Amygdala (tissue), 56 donors: ENCODE measurements around the gene SPTB.

Source experiments
- DNase-seq, 56 donors: peaks; one replicate each; lab custom pipeline; 2025; lab: John Stamatoyannopoulos, UW

Gene SPTB

DNA sequence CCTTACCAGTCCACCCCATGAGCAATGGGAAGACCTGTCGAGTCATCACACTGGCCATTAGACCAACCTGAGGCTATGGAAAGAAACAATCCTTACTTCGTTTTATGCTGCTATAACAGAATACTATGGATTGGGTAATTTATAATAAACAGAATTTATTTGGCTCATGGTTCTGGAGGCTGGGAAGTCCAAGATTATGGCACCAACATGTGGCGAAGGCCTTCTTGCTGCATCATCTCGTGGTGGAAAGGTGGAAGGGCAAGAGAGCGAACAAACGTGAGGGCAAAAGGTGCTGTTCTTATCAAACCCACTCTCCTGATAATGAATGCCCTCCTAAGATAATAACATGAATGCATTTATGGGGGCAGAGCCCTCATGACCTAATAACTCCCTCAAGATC is 9.6 kb upstream of the SPTB start:
- DNase-seq = no peak

GRCh38 chr14:64885559-64885958 is 5.9 kb upstream of the SPTB start:
- no peak for DNase-seq

- peak in 37 of 56 donors; percentile 6 to 64 (median 28) for DNase-seq
Measured at GRCh38 chr14:64880221-64881121, 764 bp upstream of the SPTB start.

DNA sequence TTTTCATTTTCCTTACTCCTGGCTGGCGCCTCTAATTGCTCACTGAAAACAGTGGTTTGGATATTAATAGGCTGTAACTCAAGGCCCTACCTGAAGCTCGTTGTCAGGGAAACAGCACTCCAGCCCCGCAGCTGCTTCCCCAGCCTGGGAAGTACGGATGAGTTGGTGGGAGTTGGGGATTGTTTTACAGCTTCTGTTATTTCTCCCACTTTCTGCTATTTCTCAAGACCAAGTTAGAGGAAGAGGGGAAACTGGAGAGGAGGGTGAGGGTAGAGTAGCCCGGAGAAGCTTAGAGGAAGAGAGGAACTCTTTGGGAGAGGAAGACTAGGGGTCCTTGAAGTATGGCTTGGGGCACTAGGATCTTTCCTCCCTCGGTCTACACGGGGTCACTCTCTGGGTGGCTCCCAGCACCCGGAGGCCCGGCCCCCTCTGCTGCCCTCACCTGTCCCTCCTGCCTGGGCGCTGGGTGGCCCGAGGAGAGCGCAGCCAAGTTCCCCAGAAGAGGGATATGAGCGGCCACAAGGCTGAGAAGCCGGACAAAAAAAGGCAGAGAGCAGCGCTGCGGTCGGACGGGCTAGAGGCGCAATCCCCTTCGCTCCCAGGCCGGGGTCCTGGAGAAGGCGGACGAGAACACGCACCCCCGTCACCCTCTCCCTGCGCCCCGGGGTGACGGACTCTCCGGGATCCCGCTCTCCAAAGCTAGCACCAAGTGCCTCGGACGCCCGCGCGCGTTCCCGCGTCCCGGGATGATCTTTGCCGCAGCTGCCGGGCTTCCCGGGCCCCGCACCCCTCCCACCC is 671 bp downstream of the SPTB start:
- DNase-seq = peak in 5 of 56 donors; percentile 7 to 36 (median 23)

- no peak for DNase-seq
Measured at GRCh38 chr14:64877846-64878245, 1.9 kb downstream of the SPTB start.

DNA sequence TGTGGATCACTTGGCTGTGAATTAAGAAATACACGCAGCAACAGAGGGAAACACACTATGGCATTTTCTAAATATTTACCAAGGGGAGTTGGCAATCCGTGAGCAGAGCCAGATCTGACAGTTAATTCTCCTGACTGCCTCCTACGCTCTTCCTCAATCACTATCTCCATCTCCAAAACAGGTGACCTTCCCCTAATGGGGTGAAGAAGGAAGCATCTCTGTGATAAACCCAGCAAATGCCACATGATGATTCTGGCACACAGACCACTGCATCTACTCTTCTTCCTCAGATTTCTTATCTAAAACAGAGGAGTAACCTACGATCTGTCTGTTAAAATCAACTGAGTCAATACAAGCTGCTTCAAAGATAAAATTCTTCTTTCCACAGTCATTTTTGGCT is 4.4 kb downstream of the SPTB start:
- no peak for DNase-seq

DNA sequence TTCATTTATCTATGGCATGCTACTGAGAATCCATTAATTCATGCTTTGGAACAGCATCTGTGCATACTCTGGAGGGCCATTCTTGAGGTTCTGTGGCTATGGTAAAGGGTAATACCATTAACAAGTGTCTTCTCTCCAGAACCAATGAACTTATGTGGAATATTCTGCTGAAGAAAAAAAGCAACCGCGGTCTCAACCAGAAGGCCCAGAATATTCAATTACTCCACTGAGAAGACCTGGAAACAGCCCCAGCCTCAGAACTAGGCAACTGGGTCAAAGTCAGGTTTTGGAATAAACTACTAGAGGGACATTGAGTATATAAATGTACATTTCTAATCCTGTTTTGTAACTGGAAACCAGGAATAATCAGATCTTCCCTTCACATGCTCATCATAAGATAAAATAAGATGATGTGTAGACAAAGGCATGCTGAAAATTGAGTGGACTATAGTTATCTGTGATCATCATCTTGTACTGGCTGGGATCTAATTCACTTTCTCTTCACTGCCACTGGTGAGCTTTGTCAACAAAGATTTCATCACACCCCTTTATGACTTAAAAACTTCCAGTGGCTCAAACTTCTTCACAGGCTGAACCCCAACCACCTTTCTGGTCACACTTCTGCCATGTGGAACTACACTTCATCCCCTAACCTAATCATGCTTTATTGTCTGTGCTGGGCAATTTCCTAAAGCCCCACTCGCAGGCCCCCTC is 6.0 kb downstream of the SPTB start:
- DNase-seq = no peak

DNA sequence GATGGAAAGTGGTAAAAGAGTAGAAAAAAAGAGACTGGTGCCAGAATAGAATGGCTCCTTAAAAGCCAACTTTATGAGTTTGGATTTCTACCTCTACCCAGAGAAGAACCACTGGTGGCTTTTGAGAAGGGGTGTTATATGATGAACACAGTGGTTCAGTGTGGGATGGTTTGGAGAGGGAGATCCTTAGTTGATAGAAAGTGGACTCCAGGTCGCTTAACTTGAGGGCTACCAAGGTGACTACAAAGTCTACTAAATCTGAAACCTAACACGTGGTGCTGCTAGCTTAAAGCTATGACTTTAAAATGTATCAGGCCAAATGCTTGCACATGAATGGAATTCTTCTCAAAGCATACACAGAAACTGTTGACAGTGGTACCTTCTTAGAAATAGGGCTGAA is 8.4 kb downstream of the SPTB start:
- DNase-seq = no peak

DNA sequence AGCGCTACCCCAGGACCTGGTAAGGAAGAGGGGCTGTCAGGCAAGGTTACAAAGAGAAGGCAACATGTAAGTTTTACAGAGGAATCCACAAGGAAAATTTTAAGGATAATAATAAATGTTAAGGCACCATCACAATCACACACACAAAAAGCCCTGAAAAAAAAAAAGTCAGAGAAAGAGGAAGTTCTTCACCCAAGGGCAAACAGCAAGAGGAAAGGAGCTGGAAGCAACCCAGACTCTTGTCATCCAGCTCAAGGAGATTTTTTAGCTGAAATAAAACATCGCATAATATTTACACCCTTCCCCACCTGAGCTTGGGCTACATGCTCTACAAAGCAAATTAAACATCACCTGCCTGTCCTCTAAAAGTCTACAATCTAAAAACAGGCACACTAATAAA is 9.5 kb downstream of the SPTB start:
- DNase-seq = no peak

GRCh38 chr14:64868841-64869240 is 10.9 kb downstream of the SPTB start:
- no peak for DNase-seq

GRCh38 chr14:64868379-64868778 is 11.3 kb downstream of the SPTB start:
- DNase-seq = no peak

DNA sequence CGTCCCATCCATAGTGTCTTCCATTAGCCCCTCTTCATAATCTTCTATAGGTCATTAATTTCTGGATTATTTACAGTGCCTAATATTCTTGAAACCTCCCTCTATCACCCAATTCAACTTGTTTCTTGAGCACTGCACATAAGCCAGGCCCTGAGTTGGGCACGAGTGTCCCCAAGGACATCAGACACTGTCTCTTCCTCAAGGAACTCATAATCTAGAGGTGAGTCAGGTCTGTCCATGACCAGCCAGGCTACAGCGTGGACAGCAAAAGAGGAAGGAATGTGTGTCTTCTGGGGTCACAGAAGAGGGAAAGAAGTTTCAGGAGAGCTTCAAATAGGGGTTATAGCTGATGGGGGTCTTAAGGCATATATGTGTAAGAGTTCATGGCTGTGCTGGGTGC is 12.5 kb downstream of the SPTB start:
- DNase-seq = no peak

DNA sequence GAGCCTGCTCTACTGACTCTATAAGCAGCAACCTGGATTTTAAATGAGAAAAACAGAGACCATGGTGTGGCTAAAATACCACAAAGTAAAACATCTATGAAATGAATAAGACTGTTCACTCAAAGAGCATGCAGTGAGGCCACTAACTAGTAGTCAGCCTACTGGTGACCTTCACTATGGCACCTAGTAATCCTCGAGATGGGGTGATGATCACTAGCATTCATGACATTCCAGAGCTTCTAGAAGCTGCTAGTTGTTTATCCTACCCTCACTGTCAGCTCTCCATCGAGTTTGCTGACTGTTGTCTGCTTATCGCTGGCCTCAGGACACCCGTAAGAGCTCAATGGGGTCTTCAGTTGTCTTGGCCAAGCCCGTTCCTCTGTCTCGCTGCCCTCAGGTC is 13.7 kb downstream of the SPTB start:
- no peak for DNase-seq

DNA sequence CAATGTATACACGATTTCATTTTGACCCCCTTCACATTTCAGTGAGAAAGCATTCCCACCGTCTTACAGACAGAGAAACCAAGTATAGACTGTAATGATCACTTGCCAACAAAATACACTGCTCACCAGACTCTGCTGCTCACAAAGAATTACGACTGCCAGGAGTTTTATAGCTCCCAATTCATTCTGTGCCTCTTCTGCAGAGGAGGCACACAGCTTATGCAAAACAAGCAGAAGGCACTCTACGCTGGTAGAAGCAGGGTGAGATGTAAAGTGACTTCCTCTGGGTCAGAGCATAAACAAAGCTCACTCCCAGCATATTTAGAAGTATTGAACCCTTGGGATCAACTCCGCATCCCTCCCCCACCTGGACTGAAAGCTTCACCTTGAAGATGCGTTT is 14.6 kb downstream of the SPTB start:
- DNase-seq = no peak

GRCh38 chr14:64864258-64864657 is 15.4 kb downstream of the SPTB start:
- DNase-seq = no peak

- no peak for DNase-seq
Measured at GRCh38 chr14:64861916-64862315, 17.8 kb downstream of the SPTB start.

GRCh38 chr14:64860039-64860438 is 19.7 kb downstream of the SPTB start:
- no peak for DNase-seq

- no peak for DNase-seq
Measured at GRCh38 chr14:64857979-64858744, 21.5 kb downstream of the SPTB start.

DNA sequence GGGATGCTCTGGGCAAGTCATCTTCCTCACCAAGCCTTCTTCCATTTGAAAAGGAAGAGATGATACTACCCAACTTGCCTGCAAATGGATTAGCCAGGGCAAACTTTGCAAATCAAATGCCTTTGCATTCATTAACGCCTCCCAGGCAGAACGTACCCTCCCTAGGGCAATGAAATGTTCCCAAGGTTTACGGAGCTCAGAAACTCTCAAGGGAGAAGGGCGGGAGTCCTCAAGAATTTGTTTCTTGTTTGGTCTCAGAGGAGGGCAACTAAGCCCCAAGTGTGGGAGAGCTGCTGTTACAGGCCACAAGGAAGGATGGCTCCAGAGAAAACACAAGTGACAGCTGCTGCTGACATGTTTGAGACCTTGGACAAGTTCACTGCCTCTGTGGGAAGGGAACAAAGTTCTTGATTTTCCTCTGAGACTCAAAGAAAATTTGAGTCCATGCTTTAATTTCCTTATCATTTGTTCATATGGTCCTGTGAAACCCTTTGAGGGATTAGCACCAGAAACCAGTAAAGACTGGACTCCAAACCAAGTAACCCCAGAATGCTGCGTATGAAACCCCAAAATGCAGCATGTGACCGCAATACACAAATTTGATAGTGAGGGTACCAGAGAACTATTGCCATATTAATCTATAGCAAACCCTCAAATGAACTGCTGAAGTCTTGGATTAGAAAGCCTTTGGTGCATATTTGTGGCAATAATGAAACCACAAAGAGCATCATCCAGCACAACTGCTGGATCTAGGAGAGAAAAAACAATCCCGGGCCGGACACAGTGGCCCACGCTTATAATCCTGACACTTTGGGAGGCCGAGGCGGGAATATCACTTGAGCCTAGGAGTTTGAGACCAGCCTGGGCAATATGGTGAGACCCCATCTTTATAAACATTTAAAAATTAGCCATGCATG is 22.9 kb downstream of the SPTB start:
- DNase-seq = no peak
